Measurements from ENCODE around the gene DOCK2.

The DOCK2 gene

GRCh38 chr5:169860585-169860984 is 223.5 kb downstream of the DOCK2 start:
- no peaks in the 10 kb centered on the region for H3K27me3 ChIP-seq
- TF ChIP-seq, protein P1, sequence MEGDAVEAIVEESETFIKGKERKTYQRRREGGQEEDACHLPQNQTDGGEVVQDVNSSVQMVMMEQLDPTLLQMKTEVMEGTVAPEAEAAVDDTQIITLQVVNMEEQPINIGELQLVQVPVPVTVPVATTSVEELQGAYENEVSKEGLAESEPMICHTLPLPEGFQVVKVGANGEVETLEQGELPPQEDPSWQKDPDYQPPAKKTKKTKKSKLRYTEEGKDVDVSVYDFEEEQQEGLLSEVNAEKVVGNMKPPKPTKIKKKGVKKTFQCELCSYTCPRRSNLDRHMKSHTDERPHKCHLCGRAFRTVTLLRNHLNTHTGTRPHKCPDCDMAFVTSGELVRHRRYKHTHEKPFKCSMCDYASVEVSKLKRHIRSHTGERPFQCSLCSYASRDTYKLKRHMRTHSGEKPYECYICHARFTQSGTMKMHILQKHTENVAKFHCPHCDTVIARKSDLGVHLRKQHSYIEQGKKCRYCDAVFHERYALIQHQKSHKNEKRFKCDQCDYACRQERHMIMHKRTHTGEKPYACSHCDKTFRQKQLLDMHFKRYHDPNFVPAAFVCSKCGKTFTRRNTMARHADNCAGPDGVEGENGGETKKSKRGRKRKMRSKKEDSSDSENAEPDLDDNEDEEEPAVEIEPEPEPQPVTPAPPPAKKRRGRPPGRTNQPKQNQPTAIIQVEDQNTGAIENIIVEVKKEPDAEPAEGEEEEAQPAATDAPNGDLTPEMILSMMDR (IDR thresholded peaks at IDR 0.05) = no peak
- H3K9me3 ChIP-seq = no peaks in the 10 kb centered on the region
- H3K4me3 ChIP-seq (ENCODE audit: low read depth in 1 of 2, low read length in 1 of 2) = no peak overlapping the region
- H3K27ac ChIP-seq = peak overlapping the region; percentile 15
- no peaks in the 10 kb centered on the region for H3K4me1 ChIP-seq (ENCODE audit: control insufficient read depth in 1 of 2, insufficient read depth in 1 of 2, low read depth in 1 of 2, low read length in 1 of 2)
- peaks cover 12% of the 10 kb centered on the region for H3K36me3 ChIP-seq

- Histone ChIP-seq H3K27me3 (no peaks in the 10 kb centered on the region), H3K4me1 (ENCODE audit: control insufficient read depth in 1 of 2, insufficient read depth in 1 of 2, low read depth in 1 of 2, low read length in 1 of 2) (no peaks in the 10 kb centered on the region), H3K4me3 (ENCODE audit: low read depth in 1 of 2, low read length in 1 of 2) (no peak overlapping the region), H3K9me3 (no peaks in the 10 kb centered on the region), H3K27ac (no peak overlapping the region), H3K36me3 (peaks cover 12% of the 10 kb centered on the region)
- TF ChIP-seq, protein P1 (IDR thresholded peaks at IDR 0.05) = no peak
Measured at GRCh38 chr5:169861433-169861832, 224.4 kb downstream of the DOCK2 start.

GRCh38 chr5:169861934-169862333 is 224.9 kb downstream of the DOCK2 start:
- Histone ChIP-seq H3K27ac (no peak overlapping the region), H3K36me3 (peaks cover 12% of the 10 kb centered on the region), H3K9me3 (no peaks in the 10 kb centered on the region), H3K4me3 (ENCODE audit: low read depth in 1 of 2, low read length in 1 of 2) (no peak overlapping the region), H3K27me3 (no peaks in the 10 kb centered on the region), H3K4me1 (ENCODE audit: control insufficient read depth in 1 of 2, insufficient read depth in 1 of 2, low read depth in 1 of 2, low read length in 1 of 2) (no peaks in the 10 kb centered on the region)
- TF ChIP-seq, protein P1 (IDR thresholded peaks at IDR 0.05) = no peak

DNA sequence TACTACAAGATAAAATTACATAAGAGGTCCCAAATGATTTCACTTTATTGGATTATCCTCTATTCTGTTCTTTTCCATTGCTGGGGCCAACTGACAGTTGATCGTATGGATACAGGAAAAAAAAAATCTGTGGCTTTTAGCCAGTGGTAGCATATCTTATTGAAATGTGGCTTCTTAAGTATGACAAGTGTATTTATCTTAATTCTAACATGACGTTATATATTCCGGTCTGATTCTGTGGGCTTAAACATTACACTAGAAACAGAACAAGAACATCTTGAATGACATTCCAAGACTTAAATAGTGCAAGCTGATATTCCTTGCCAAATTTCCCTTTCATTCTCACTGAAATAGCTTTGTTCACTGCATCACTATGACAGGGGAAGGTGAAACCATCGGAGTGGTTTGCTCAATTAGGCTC is 225.3 kb downstream of the DOCK2 start:
- Histone ChIP-seq H3K36me3 (peaks cover 12% of the 10 kb centered on the region), H3K4me3 (ENCODE audit: low read depth in 1 of 2, low read length in 1 of 2) (no peak overlapping the region), H3K27ac (no peak overlapping the region), H3K9me3 (no peaks in the 10 kb centered on the region), H3K4me1 (ENCODE audit: control insufficient read depth in 1 of 2, insufficient read depth in 1 of 2, low read depth in 1 of 2, low read length in 1 of 2) (no peaks in the 10 kb centered on the region), H3K27me3 (no peaks in the 10 kb centered on the region)
- TF ChIP-seq, protein P1 (IDR thresholded peaks at IDR 0.05) = no peak

DNA sequence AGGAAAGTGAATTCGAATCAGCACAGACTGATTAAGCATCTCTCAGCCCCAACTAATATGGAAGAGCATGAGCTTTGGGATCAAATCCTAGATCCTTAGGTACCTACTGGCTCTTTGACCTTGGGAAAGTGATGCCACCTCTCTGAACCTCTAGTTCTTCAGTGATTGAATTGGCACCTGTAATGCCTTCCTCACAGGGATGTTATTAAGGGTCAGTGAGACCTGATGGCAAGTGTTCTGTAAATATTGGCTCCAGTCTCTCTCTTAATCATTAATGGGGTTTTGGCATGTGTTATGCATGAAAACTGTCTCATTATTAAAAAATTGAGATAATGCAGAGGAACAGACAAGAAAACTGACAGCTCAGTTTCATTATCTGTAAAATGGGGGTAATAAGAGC is 227.4 kb downstream of the DOCK2 start:
- Histone ChIP-seq H3K9me3 (no peaks in the 10 kb centered on the region), H3K4me1 (ENCODE audit: control insufficient read depth in 1 of 2, insufficient read depth in 1 of 2, low read depth in 1 of 2, low read length in 1 of 2) (no peaks in the 10 kb centered on the region), H3K4me3 (ENCODE audit: low read depth in 1 of 2, low read length in 1 of 2) (no peak overlapping the region), H3K27ac (no peak overlapping the region), H3K36me3 (peaks cover 32% of the 10 kb centered on the region), H3K27me3 (no peaks in the 10 kb centered on the region)
- TF ChIP-seq, protein P1 (IDR thresholded peaks at IDR 0.05) = no peak

DNA sequence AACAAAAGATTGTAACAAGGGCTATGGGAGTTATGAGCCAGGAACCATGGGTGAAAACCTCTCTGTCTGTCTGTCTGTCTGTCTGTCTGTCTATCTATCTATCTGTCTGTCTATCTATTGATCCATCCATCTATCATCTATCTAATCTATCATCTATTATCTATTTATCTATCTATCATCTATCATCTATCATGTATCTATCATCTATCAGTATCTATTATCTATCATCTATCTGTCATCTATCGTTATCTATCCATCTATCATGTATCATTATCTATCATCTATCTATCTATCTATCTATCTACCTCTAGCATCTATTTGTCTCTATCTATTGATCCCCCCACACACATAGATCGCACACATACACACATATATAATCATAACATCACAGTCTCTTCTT is 230.3 kb downstream of the DOCK2 start:
- Histone ChIP-seq H3K9me3 (no peaks in the 10 kb centered on the region), H3K36me3 (peaks cover 46% of the 10 kb centered on the region), H3K27ac (no peak overlapping the region)

More for the DNA sequence above, 230.3 kb downstream of the DOCK2 start:
- TF ChIP-seq, protein P1 (IDR thresholded peaks at IDR 0.05) = no peak
- peaks cover 6 to 12% of the 10 kb centered on the region in 2 experiments for H3K4me1 ChIP-seq (ENCODE audit: control insufficient read depth in 1 of 2, insufficient read depth in 1 of 2, low read depth in 1 of 2, low read length in 1 of 2)
- no peak overlapping the region for H3K4me3 ChIP-seq (ENCODE audit: low read depth in 1 of 2, low read length in 1 of 2)
- no peaks in the 10 kb centered on the region for H3K27me3 ChIP-seq
